ENCODE data around the gene PPP1R12B.

DNA sequence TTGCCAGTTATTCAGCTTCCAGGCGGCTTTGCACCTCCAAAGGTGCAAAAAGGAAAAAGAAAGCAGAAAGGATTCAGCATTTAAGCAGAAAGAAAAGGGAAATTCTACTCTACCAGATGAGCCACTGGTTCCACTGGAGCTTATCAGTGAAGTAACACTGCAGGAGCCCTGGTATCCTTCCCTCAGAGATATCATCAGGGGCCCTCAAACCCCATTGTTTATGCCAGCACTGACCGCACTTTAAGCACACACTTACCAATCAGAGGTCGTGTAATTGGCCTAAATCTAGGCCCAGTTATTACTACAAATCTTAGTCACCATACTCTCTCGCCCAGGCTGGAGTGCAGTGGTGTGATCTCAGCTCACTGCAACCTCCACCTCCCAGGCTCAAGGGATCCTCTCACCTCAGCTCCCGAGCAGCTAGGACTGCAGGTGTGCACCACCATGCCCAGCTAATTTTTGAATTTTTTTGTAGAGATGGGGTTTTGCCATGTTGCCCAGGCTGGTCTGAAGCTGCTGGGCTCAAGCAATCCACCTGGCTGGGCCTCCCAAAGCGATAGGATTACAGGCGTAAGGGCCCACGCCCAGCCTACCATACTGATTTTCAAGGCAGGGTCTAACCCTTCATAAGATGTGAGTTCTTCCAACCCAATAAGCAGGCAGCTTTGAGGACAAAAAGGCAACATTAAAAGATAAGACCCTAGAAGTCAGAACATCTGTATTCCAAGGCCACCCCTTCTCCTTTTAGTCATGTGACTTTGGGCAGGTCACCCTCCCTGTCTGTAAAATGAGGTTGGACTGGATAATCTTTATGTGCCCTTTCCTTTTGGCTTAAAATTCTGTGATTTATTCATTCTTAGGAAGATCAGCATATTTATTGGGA is 236.4 kb downstream of the PPP1R12B start:
- TF ChIP-seq, protein P1, sequence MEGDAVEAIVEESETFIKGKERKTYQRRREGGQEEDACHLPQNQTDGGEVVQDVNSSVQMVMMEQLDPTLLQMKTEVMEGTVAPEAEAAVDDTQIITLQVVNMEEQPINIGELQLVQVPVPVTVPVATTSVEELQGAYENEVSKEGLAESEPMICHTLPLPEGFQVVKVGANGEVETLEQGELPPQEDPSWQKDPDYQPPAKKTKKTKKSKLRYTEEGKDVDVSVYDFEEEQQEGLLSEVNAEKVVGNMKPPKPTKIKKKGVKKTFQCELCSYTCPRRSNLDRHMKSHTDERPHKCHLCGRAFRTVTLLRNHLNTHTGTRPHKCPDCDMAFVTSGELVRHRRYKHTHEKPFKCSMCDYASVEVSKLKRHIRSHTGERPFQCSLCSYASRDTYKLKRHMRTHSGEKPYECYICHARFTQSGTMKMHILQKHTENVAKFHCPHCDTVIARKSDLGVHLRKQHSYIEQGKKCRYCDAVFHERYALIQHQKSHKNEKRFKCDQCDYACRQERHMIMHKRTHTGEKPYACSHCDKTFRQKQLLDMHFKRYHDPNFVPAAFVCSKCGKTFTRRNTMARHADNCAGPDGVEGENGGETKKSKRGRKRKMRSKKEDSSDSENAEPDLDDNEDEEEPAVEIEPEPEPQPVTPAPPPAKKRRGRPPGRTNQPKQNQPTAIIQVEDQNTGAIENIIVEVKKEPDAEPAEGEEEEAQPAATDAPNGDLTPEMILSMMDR (IDR thresholded peaks at IDR 0.05): no peak
- no peak for TF ChIP-seq POLR2A (IDR thresholded peaks at IDR 0.05)
